Transverse colon (tissue), 4 donors: ENCODE measurements around the gene IL11RA. TPM values are rescaled to one million over a fixed set of nuclear protein-coding genes. Genes with fewer than 3 reads are reported as not detected.
A peak's percentile ranks its signal among the peaks of the same experiment; 100 is the strongest.
"Not testable (repeated sequence)": the region's sequence is repeated elsewhere in the genome, so short reads cannot be mapped to it uniquely, and the experiment has no call there.

ENCODE experiments used
- DNase-seq: peaks from one replicate; pipeline ENCODE4 v3.0.0-alpha.2; 2019
- H3K27ac ChIP-seq, 4 donors: fragments of 200-600 bp; sonication (generic); 2 replicates each; pipeline ENCODE4 v1.5.1; 2016 to 2018; ENCODE audit warnings: inconsistent platforms in 4 of 4
- H3K27me3 ChIP-seq: fragments of 200-600 bp; sonication (generic); 2 replicates; pipeline ENCODE4 v1.5.1; 2017; ENCODE audit warnings: inconsistent platforms
- H3K36me3 ChIP-seq, 4 donors: fragments of 200-600 bp; sonication (generic); 2 replicates each; pipeline ENCODE4 v1.5.1; 2017 to 2019; ENCODE audit warnings: inconsistent platforms in 4 of 4
- H3K4me1 ChIP-seq, 4 donors: fragments of 200-600 bp; sonication (generic); 2 replicates each; pipeline ENCODE4 v1.5.1; 2017 to 2020; ENCODE audit warnings: inconsistent platforms in 4 of 4
- H3K4me3 ChIP-seq, 4 donors: fragments of 200-600 bp; sonication (generic); 1 replicate in 1 of 4; 2 replicates in 3 of 4; pipeline versions ENCODE4 v1.5.1 to v1.6.1; 2017 to 2019; ENCODE audit warnings: inconsistent platforms in 4 of 4
- H3K9me3 ChIP-seq, 2 donors: fragments of 200-600 bp; sonication (generic); 2 replicates each; pipeline ENCODE4 v1.5.1; 2017 to 2019; ENCODE audit warnings: inconsistent platforms in 2 of 2
- EP300 ChIP-seq: sonication (generic); formaldehyde crosslinking; IDR thresholded peaks from one replicate; pipeline ENCODE4 v1.6.1; 2017; ENCODE audit warnings: antibody characterized with exemption, low read depth
- POLR2A ChIP-seq: fragments of 450-650 bp; IDR thresholded peaks from one replicate; pipeline ENCODE4 v1.6.1; 2016; ENCODE audit warnings: antibody characterized with exemption, mild to moderate bottlenecking, moderate library complexity
- POLR2AphosphoS5 ChIP-seq, 3 donors: sonication (generic); formaldehyde crosslinking; IDR thresholded peaks; one replicate each; pipeline ENCODE4 v1.6.1; 2016; ENCODE audit warnings: antibody characterized with exemption in 3 of 3
- WGBS, 2 donors: methylation state at CpG; one replicate each; pipeline ENCODE4 v1.1.5; 2018; ENCODE audit warnings: low coverage in 1 of 2; 5-methylcytosine and 5-hydroxymethylcytosine counted together
- in situ Hi-C, 4 donors: fragments of 200-750 bp; cut with MboI; loops; one replicate each; pipeline versions ENCODE4 v1.15.0 to v1.15.1; 2017; ENCODE audit warnings: low sequenced_read_pairs in 3 of 4, low pct_ligation_motif_present in 1 of 4, low pct_unique_long_range_greater_than_20kb in 1 of 4
- intact Hi-C: fragments of 100-400 bp; cut with DNase I; formaldehyde crosslinking; loops from one replicate; pipeline ENCODE4 v1.15.1; 2023; ENCODE audit warnings: low total_unique reads
- total RNA-seq, 4 donors: library from RNA; depleted of rRNA; stranded (reverse); fragments of >200 nt; gene quantifications; one replicate each; pipeline ENCODE4 v1.1.0, GENCODE V29; 2016
- TF ChIP-seq, protein P1 (sequence below), 5 experiments: fragments of 200-600 bp in 3 of 5; fragments of 450-650 bp in 2 of 5; sonication (generic) in 3 of 5; IDR thresholded peaks; 1 replicate in 2 of 5; 2 replicates in 3 of 5; pipeline ENCODE4 v1.5.1; 2016 to 2017; ENCODE audit warnings: antibody characterized with exemption in 5 of 5, inconsistent platforms in 3 of 5, mild to moderate bottlenecking in 2 of 5, moderate library complexity in 1 of 5

IL11RA gene
- total RNA-seq, 4 donors from 2014 or later, result 27.0 to 94.6 (median 47.5) TPM

DNA sequence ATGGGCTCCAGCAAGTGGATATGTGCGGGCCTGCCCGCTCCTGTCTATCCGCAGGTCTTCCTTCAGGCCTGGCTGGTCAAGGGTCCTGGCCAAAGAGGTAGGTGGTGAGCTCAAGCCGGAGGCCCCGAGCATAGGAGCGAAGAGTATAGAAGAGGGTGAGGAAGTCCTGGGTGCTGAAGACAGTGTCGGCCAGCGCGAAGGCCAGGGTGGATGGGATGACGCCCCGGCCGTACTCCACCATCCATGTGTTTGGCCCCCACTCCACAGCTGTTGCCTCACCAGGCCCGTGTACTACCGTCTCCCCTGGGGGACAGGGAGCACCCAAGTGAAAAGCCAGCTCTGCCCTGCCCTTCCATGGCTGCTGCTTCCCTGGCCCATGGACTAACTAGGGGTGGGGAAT, 16.4 kb upstream of the IL11RA start:
- TF ChIP-seq, protein P1, sequence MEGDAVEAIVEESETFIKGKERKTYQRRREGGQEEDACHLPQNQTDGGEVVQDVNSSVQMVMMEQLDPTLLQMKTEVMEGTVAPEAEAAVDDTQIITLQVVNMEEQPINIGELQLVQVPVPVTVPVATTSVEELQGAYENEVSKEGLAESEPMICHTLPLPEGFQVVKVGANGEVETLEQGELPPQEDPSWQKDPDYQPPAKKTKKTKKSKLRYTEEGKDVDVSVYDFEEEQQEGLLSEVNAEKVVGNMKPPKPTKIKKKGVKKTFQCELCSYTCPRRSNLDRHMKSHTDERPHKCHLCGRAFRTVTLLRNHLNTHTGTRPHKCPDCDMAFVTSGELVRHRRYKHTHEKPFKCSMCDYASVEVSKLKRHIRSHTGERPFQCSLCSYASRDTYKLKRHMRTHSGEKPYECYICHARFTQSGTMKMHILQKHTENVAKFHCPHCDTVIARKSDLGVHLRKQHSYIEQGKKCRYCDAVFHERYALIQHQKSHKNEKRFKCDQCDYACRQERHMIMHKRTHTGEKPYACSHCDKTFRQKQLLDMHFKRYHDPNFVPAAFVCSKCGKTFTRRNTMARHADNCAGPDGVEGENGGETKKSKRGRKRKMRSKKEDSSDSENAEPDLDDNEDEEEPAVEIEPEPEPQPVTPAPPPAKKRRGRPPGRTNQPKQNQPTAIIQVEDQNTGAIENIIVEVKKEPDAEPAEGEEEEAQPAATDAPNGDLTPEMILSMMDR (IDR thresholded peaks at IDR 0.05), result no peak
- TF ChIP-seq EP300 (no peak), POLR2A (no peak), POLR2AphosphoS5 (IDR thresholded peaks at IDR 0.05) (no peak)
- 91% methylated on average over 14 of the region's 14 CpGs; no CpG with 5 or more reads in 1 of the 2 donors for WGBS, 2 donors
- H3K9me3 ChIP-seq, result no peaks in the 10 kb centered on the region
- no peak overlapping the region for H3K4me3 ChIP-seq
- H3K4me1 ChIP-seq, result peaks cover 7 to 32% (median 16%) of the 10 kb centered on the region in 4 donors
- intact Hi-C loops, result no loop called here
- DNase-seq, result no peak
- H3K27ac ChIP-seq, result no peak overlapping the region
- in situ Hi-C loops, result no loop called here
- H3K27me3 ChIP-seq, result peaks cover 3% of the 10 kb centered on the region
- no peaks in the 10 kb centered on the region for H3K36me3 ChIP-seq

GRCh38 chr9:34636791-34637355, 15.1 kb upstream of the IL11RA start:
- in situ Hi-C loops, result no loop called here
- DNase-seq, result no peak
- no peaks in the 10 kb centered on the region for H3K27me3 ChIP-seq
- H3K4me3 ChIP-seq, result peak overlapping the region; percentile 44 to 65 (median 59)
- H3K36me3 ChIP-seq, result no peaks in the 10 kb centered on the region
- H3K4me1 ChIP-seq, result peaks cover 7 to 29% (median 16%) of the 10 kb centered on the region in 4 donors
- H3K27ac ChIP-seq, result peak overlapping the region; percentile 84 to 89 (median 86)
- WGBS, 2 donors, result 2% methylated on average over 18 of the region's 23 CpGs; no CpG with 5 or more reads in 1 of the 2 donors
- intact Hi-C loops, result no loop called here
- TF ChIP-seq POLR2AphosphoS5 (IDR thresholded peaks at IDR 0.05) (no peak), POLR2A (no peak), EP300 (no peak)
- TF ChIP-seq, protein P1 (IDR thresholded peaks at IDR 0.05), result no peak
- no peaks in the 10 kb centered on the region for H3K9me3 ChIP-seq

DNA sequence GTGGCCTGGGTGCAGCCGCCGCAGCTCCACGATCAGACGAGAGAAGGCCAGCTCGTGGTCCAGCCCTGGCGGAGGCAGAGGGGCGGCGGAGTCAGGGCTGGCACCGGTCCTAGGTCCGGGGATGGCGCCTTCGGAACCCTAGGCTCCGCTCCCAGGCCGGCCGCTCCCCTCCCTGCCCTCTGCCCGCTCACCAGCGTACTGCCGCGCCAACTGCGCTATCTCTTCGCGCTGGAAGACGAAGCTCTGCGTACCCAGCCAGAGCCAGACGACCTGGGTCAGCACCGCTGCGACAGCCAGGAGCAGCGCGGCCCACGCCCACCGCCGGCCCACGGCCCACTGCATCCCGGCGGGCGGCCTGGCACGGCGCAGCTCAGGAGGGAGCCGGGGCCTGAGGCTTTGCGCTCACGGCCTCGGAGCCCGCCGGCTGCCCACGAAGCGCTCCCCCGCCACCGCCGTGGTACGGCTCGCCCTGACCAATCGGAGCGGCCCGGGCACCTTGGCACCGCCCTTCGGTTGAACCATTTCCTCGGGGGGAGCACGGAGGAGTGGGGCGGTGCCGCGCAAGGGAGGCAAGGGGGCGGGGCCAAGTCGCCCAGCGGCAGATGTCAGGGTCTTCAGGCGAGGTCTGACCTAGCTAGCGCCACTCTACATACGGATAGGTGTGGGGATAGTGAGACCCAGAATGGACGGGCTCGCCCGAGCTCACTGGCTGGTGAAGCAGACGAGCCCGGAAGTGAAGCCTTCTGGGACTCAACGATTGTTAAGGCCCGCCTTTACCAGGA, 14.4 kb upstream of the IL11RA start, which contains the start of gene SIGMAR1:
Gene SIGMAR1 (minus strand): TSS at position 432 of the 782 bp plus-strand sequence. CDS start 90 bp downstream, at position 342.
- Histone ChIP-seq H3K27me3 (no peaks in the 10 kb centered on the region), H3K27ac (peak within 1 kb of the TSS; percentile 84 to 89 (median 86)), H3K4me1 (peaks cover 7 to 29% (median 16%) of the 10 kb centered on the region in 4 donors), H3K9me3 (no peaks in the 10 kb centered on the region), H3K36me3 (no peaks in the 10 kb centered on the region), H3K4me3 (peak within 1 kb of the TSS; percentile 44 to 65 (median 59))
- intact Hi-C loops, result no loop called here
- DNase-seq, result peak; percentile 95
- WGBS, 2 donors, result 0% methylated on average over 45 of the region's 74 CpGs; no CpG with 5 or more reads in 1 of the 2 donors
- in situ Hi-C loops, result no loop called here
- TF ChIP-seq POLR2AphosphoS5 (IDR thresholded peaks at IDR 0.05) (peak; percentile 75 to 92 (median 84)), POLR2A (peak; percentile 75), EP300 (no peak)
- TF ChIP-seq, protein P1 (IDR thresholded peaks at IDR 0.05), result peak in 2 of 5 experiments; percentile 14 to 35

- in situ Hi-C loops (no loop called here), intact Hi-C loops (no loop called here)
- 5% methylated on average over 7 of the region's 7 CpGs; no CpG with 5 or more reads in 1 of the 2 donors for WGBS, 2 donors
- peaks cover 7 to 29% (median 16%) of the 10 kb centered on the region in 4 donors for H3K4me1 ChIP-seq
- H3K9me3 ChIP-seq, result no peaks in the 10 kb centered on the region
- no peak for DNase-seq
- H3K4me3 ChIP-seq, result peak overlapping the region; percentile 44 to 65 (median 59)
- H3K36me3 ChIP-seq, result no peaks in the 10 kb centered on the region
- H3K27ac ChIP-seq, result peak overlapping the region; percentile 84 to 89 (median 86)
- no peaks in the 10 kb centered on the region for H3K27me3 ChIP-seq
- TF ChIP-seq EP300 (no peak), POLR2A (no peak), POLR2AphosphoS5 (IDR thresholded peaks at IDR 0.05) (no peak)
- TF ChIP-seq, protein P1 (IDR thresholded peaks at IDR 0.05), result no peak
Measured at GRCh38 chr9:34638138-34638445, 13.9 kb upstream of the IL11RA start.

DNA sequence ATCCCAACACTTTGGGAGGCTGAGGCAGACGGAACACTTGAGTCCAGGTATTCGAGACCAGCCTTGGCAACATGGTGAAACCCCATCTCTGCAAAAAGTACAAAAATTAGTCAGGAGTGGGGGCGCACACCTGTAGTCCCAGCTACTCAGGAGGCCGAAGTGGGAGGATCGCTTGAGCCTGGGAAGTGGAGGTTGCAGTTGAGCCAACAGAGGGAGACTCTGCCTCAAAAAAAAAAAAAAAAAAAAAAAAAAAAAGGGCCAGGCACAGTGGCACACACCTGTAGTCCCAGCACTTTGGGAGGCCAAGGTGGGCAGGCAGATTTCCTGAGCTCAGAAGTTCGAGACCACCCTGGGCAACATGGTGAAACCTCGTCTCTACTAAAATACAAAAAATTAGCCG, 12.7 kb upstream of the IL11RA start:
- in situ Hi-C loops, DNase-seq, intact Hi-C loops: not testable (repeated sequence)

More for the DNA sequence above, 12.7 kb upstream of the IL11RA start:
- H3K27me3 ChIP-seq, H3K27ac ChIP-seq, H3K4me3 ChIP-seq, H3K9me3 ChIP-seq, H3K36me3 ChIP-seq: not testable (repeated sequence)
- WGBS, 2 donors, result 78 to 90% methylated on average over 8 of the region's 8 CpGs
- peaks cover 7 to 29% (median 16%) of the 10 kb centered on the region in 4 donors for H3K4me1 ChIP-seq
